HG03432 (cell line): ENCODE data around the gene ANKS3.

Experiments used
- ATAC-seq: cut with Tn5 transposase; IDR thresholded peaks from one replicate; pipeline ENCODE4 v1.9.1; 2021; ENCODE audit warnings: mild to moderate bottlenecking, moderate library complexity; ENCODE audit not compliant: unreplicated experiment

ANKS3 gene

GRCh38 chr16:4676831-4677230 lies 57.2 kb downstream of the ANKS3 start:
- ATAC-seq: no peak

- no peak for ATAC-seq
Measured at GRCh38 chr16:4675864-4676786, 57.9 kb downstream of the ANKS3 start.

GRCh38 chr16:4674926-4675530 lies 59.0 kb downstream of the ANKS3 start:
- ATAC-seq: no peak

GRCh38 chr16:4673387-4674046 lies 60.6 kb downstream of the ANKS3 start:
- no peak for ATAC-seq

- ATAC-seq: no peak
Measured at GRCh38 chr16:4668313-4668960, 65.6 kb downstream of the ANKS3 start.

- no peak for ATAC-seq
Measured at GRCh38 chr16:4667203-4667963, 66.7 kb downstream of the ANKS3 start.

- ATAC-seq: no peak
Measured at GRCh38 chr16:4666537-4667202, 67.4 kb downstream of the ANKS3 start.

GRCh38 chr16:4664538-4665418 lies 69.3 kb downstream of the ANKS3 start:
- ATAC-seq: peak; percentile 36

GRCh38 chr16:4663777-4664465 lies 70.2 kb downstream of the ANKS3 start:
- no peak for ATAC-seq

GRCh38 chr16:4663465-4663776 lies 70.7 kb downstream of the ANKS3 start:
- no peak for ATAC-seq

- no peak for ATAC-seq
Measured at GRCh38 chr16:4661661-4662060, 72.4 kb downstream of the ANKS3 start.

- no peak for ATAC-seq
Measured at GRCh38 chr16:4660454-4661007, 73.5 kb downstream of the ANKS3 start.

GRCh38 chr16:4659363-4660353 lies 74.4 kb downstream of the ANKS3 start:
- ATAC-seq: no peak

GRCh38 chr16:4656695-4657686 lies 77.1 kb downstream of the ANKS3 start:
- ATAC-seq: no peak

GRCh38 chr16:4656221-4656620 lies 77.8 kb downstream of the ANKS3 start:
- no peak for ATAC-seq

- no peak for ATAC-seq
Measured at GRCh38 chr16:4655801-4656200, 78.3 kb downstream of the ANKS3 start.
